Purkinje cell (primary cell): ENCODE measurements around the gene EIF2S3. TPM values are rescaled to one million over a fixed set of nuclear protein-coding genes. Genes with fewer than 3 reads are reported as not detected.

Experiments
- polyA plus RNA-seq: library from polyadenylated mRNA; unstranded; fragments of >200 nt; fragmentation: Nextera tagmentation; gene quantifications from 2 replicates; pipeline ENCODE4 v1.2.1, GENCODE V29; 2014

Gene EIF2S3
- 36.2 and 46.4 TPM in 2 replicates for polyA plus RNA-seq

DNA sequence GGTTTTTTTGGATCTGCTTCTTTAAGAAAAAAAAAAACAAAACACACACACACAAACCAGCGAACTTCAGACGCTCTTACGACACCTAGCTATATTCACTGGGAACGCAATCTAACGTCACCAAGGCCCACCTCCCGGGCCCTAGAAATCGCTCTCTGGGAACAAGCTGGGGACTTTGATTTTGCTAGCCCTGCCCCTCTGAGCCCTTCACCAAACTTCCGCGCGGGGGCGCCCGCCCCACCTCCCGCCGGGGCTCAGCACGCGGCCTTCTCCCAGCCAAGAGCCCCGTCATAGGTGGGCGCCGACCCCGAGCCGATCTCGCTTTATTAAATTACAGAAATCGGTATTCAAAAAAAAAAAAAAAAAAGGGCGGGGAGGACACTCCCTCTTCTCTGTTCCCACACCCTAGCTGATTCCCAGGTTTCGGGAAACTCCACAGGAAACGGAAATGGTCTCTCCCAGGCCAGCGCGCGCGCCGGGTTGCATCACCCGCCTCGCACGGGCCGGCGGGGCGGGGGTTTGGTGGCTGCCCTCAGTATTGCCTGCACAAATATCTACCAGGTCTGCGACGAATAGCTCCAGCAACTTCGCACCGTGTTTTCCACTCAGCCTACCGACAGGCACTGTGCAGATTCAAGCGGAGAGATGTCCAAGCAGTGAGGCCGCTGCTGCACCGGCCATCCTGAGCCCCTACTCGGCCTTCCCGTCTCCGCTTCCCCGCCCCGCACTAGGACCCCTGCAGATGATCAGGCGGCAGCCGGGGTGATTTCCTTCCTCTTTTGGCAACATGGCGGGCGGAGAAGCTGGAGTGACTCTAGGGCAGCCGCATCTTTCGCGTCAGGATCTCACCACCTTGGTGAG lies at the start of gene EIF2S3:
EIF2S3 (plus strand) TSS at position 775 of the 861 bp plus-strand sequence; CDS start at position 788, 13 bp downstream.

DNA sequence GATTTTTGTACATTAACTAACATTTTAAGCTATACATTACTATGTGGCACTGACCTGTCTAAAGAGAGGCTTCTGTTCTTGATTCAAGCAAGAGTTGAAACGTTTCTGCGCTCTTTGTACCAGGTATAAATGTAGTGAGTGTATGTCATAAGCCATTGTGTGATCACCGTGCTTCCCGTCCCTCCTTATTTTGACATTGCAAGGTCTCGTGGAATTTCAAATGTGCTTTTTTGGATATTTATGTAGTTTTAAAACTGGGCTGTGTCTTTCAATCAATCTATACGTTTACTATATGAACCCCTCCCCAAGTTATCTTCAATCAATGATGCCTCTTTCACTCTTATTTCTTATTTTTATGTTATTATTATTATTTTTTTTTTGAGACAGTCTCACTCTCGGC lies 27.7 kb upstream of the EIF2S3 start, which contains the start of gene KLHL15:
KLHL15 (minus strand) TSS at position 101 of the 400 bp plus-strand sequence. CDS start 20,493 bp downstream, outside the sequence.

Other genes with a start within 250 kb of the EIF2S3 start
- 310 and 312 TPM in 2 replicates for gene APOO, start 147.0 kb upstream of the EIF2S3 start, polyA plus RNA-seq
- 0.19 TPM in 1 of 2 replicates, not detected in the other for gene CXorf58, start 146.9 kb upstream of the EIF2S3 start, polyA plus RNA-seq
- 5.0 and 9.4 TPM in 2 replicates for gene KLHL15, start 27.8 kb upstream of the EIF2S3 start, polyA plus RNA-seq
- gene ZFX, start 94.8 kb downstream of the EIF2S3 start, polyA plus RNA-seq: 12.7 and 15.0 TPM in 2 replicates